Body of pancreas (tissue), 4 donors: ENCODE results near the gene ATXN1.

Source experiments
- CTCF ChIP-seq, 7 experiments: fragments of 450-650 bp in 4 of 7; fragments of 200-600 bp in 3 of 7; sonication (generic) in 3 of 7; IDR thresholded peaks; one replicate each; pipeline ENCODE4 v1.5.1; 2016 to 2019; ENCODE audit warnings: antibody characterized with exemption in 7 of 7
- POLR2A ChIP-seq, 3 donors: fragments of 450-650 bp; IDR thresholded peaks; one replicate each; pipeline ENCODE4 v1.6.1; 2016; ENCODE audit warnings: antibody characterized with exemption in 3 of 3, mild to moderate bottlenecking in 2 of 3

GRCh38 chr6:16543521-16543920 is 217.7 kb downstream of the ATXN1 start:
- TF ChIP-seq CTCF (IDR thresholded peaks at IDR 0.05) (no peak), POLR2A (IDR thresholded peaks at IDR 0.05) (no peak)
